Epithelial cell of proximal tubule (primary cell): ENCODE data around the gene BTBD9. TPM values are rescaled to one million over a fixed set of nuclear protein-coding genes. Genes with fewer than 3 reads are reported as not detected.

Source experiments
- DNase-seq: peaks from one replicate; pipeline ENCODE4 v3.0.0-alpha.2; 2011; ENCODE audit warnings: low read depth
- H3K4me3 ChIP-seq: 2 replicates; pipeline ENCODE4 v1.5.1; 2011; ENCODE audit warnings: low read depth, mild to moderate bottlenecking, low read length
- CTCF ChIP-seq: conservative IDR thresholded peaks from 2 replicates; pipeline ENCODE4 v1.5.1; 2012; ENCODE audit warnings: low read depth, mild to moderate bottlenecking, low read length
- total RNA-seq: library from RNA; depleted of rRNA; stranded (reverse); fragments of >200 nt; gene quantifications from 2 replicates; pipeline ENCODE4 v1.2.3, GENCODE V29; 2015

BTBD9 gene
- total RNA-seq, 1 donor from 2014 or later, result 2.9 TPM

GRCh38 chr6:38681850-38682249, 42.1 kb upstream of the BTBD9 start:
- H3K4me3 ChIP-seq, result no peak overlapping the region
- no peak for TF ChIP-seq CTCF
- no peak for DNase-seq

- no peak overlapping the region for H3K4me3 ChIP-seq
- TF ChIP-seq CTCF, result no peak
- DNase-seq, result no peak
Measured at GRCh38 chr6:38679668-38680067, 39.9 kb upstream of the BTBD9 start.

DNA sequence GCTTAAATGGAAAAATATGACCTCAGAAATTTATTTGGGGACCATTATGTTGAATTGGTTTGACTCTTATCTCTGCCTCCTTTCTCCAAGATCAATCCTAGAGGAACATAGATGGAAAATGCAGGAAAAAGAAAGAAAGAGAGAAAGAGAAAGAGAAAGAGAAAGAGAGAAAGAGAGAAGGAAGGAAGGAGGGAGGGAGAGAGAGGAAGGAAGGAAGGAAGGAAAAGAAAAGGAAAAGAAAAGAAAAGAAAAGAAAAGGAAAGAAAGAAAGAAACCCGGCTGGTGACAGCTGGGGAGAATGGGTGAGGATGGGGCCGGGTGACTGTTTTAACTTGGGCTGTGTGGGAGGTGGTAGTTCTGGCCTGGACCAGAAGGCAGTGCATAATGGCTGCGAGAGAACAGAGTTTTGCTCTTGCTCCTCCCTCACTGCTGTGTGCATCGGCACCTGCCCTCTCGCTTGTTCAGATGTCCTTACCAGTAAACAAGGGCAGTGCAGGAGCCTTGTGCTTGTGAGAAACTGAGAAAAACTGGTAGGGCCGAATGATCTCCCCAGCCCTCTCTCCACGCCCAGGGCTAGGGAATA, 38.5 kb upstream of the BTBD9 start:
- no peak for TF ChIP-seq CTCF
- DNase-seq, result no peak
- H3K4me3 ChIP-seq, result no peak overlapping the region

DNA sequence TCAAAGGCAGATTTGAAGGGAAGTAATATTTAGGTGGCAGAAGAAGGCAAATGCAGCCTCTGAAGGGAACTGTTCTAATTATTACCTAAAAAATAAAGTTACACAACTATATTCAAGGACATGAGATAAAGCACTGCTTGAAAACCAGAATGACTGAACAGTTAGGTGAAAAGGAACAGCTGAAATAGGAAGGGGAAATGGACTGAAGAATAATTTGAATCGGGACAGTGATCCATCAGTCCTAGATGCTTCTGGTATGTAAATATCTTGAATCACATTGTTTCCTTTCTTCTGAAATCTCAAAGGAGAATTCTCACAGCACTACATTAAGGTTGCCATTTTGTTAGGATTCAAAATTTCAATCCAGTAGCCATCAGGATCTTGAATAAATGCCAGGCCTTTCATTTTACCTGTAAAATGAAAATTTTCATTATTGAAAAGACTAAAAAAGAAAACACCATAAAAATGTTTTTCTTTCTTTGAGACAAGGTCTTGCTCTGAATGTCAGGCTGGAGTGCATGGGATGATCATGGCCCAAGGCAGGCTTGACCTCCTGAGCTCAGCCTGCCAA, 37.3 kb upstream of the BTBD9 start:
- no peak for TF ChIP-seq CTCF
- no peak for DNase-seq
- no peak overlapping the region for H3K4me3 ChIP-seq

- H3K4me3 ChIP-seq, result no peak overlapping the region
- no peak for TF ChIP-seq CTCF
- DNase-seq, result no peak
Measured at GRCh38 chr6:38676236-38676973, 36.7 kb upstream of the BTBD9 start.

- no peak for DNase-seq
- TF ChIP-seq CTCF, result no peak
- no peak overlapping the region for H3K4me3 ChIP-seq
Measured at GRCh38 chr6:38673397-38674165, 33.9 kb upstream of the BTBD9 start.
